Activated CD4-positive, CD25-positive, alpha-beta regulatory T cell treated with anti-CD3 and anti-CD28 coated beads, Interleukin-2, amount 50 U/mL, for 24 hours (primary cell): ENCODE results near the gene OSBPL8.

Experiments
- ATAC-seq, 2 donors: fragments of 150-1000 bp; cut with Tn5 transposase; one replicate each; pipeline ENCODE4 v1.10.0; 2021; ENCODE audit warnings: mild to moderate bottlenecking in 1 of 2, moderate library complexity in 1 of 2

OSBPL8 gene

DNA sequence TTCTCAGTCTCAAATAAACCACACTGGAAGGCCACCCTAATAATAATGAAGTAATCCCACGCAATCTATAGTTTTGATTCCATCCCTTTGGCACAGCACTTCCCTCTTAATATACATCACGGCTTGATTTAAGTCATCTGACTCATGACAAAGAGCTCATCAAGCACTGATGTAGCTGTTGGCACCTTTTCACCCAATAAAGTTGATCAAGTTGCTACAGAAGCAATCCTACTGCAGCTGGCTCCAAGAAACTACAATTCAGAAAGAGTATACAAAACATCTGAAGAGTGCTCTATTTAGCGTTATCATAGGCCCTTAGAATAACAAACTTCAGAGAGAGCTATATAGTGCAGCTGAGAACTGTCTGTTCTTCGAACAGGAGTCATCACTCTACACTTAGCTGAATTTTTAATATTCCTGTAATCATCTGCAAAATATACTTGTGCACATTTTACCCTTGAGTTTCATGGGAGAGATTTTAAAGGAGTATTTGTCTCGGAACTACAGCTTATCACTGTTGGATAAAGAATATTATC lies 94.9 kb downstream of the OSBPL8 start:
- no peak for ATAC-seq

DNA sequence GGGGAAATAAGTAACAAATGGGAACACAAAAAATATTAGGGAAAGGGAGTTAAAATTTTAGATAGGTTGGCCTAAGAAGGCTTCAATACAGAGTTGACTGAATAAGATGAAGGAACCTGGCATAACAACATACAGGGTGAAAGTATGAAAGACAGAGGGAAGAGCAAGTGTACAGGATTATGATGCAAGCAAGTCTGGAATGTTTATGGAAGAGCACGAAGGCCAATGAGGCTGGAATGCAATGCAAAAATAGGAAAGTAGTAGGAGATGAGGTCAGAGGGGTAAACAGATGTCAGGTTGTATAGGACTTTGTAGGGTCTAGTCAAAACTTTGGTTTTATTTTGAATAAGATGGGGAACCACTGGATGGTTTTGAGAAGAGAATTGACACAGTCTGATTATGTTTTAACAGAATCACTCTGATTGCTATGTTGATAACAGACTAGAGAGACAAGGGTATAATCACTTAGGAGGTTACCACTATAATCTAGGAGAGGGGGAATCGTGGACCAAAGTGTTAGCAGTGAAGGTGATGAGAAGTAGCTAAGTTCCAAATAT lies 96.8 kb downstream of the OSBPL8 start:
- ATAC-seq, result peak in 1 of 2 donors; percentile 51

DNA sequence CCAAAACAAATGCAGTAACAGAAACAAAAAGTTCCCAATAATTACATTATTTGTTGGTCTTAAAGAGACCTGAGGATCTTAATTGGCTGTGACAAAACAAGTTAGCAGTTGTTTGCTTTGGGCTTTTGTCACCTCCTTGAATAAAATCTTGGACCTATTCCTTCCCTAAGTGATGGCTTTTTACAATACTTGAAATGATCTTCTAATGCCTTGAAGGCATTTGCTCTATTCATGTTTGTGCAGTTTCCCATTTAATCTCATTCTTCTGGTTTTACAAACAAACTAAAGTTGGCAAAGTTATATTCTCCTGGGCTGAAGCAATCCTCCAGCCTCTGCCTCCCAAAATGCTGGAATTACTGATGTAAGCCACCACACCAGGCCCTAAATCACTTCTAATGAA lies 98.8 kb downstream of the OSBPL8 start:
- no peak for ATAC-seq

- no peak for ATAC-seq
Observed at GRCh38 chr12:76457818-76458217, 101.8 kb downstream of the OSBPL8 start.

DNA sequence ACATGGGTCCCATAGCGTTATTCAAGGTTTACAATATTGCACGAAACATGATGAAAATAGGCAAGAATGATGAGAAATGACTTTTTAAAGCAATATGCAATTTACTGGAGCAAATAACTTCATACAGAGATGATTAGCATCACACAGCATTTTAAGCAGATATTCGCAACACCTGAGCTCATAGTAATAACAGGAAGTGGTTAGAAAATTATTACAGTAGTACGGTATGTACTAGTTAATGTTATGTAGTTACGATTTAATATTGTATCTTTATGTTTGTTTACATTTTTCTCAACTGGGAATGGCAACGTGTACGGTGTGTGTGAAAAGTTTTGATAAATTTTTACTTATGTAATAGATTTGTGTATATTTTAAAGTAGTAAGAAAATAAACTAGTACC lies 102.6 kb downstream of the OSBPL8 start:
- no peak for ATAC-seq

- ATAC-seq, result peak; percentile 96 to 97
Observed at GRCh38 chr12:76455582-76456345, 103.8 kb downstream of the OSBPL8 start.

- no peak for ATAC-seq
Observed at GRCh38 chr12:76451528-76451927, 108.0 kb downstream of the OSBPL8 start.

DNA sequence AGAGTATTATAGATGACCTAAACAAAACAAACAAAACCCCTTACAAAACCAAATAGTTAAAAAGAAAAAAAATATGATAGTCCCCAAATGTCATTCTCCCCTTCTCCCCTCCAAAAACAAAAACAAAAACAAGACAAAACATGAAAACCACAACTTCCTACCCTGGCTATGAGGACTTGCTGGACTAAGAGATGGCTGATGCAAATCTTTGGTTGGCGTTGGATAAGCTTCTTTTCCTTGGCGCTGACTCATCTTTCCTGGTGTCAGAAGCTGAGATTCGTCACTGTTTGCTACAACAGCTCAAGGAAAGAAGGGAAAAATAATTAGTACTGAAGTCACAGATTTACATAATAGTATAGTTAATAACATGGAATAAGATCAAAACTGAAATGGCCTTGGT lies 108.9 kb downstream of the OSBPL8 start:
- no peak for ATAC-seq

DNA sequence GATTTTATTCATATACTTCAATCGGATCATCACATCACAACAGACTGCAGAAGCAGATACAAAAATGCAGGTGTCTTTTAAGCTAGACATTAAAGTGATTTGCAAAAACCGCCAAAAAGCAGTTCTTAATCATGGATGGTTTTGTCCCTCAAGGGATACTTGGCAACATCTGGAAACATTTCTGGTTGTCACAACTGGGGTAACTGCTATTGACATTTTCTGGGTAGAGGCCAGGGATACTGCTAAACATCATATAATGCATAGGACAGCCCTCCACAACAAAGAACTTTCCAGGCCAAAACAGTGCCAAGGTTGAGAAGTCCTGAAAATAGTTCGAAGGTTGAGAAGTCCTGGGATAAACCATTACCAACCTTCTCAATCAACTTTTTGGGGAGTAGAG lies 109.6 kb downstream of the OSBPL8 start:
- no peak for ATAC-seq

GRCh38 chr12:76449583-76449982 lies 110.0 kb downstream of the OSBPL8 start:
- peak; percentile 68 to 72 for ATAC-seq

- no peak for ATAC-seq
Observed at GRCh38 chr12:76449016-76449415, 110.6 kb downstream of the OSBPL8 start.

- no peak for ATAC-seq
Observed at GRCh38 chr12:76446090-76446489, 113.5 kb downstream of the OSBPL8 start.

DNA sequence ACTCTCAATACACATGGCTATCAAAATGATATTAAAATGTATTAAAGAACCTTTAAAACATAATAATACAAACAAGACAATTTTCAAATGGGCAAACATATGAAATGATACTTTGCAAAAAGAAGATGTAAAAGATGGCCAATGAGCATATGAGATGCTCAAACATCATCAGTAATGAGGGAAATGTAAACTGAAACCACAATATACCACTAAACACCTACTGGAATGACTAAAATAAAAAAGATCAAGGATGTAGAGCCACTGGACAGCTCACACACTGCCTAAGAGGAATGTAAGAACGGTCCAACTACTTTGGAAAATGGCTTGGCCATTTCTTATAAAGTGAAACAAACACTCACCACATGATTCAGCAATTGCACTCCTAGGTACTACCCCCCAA lies 114.1 kb downstream of the OSBPL8 start:
- peak in 1 of 2 donors; percentile 40 for ATAC-seq

DNA sequence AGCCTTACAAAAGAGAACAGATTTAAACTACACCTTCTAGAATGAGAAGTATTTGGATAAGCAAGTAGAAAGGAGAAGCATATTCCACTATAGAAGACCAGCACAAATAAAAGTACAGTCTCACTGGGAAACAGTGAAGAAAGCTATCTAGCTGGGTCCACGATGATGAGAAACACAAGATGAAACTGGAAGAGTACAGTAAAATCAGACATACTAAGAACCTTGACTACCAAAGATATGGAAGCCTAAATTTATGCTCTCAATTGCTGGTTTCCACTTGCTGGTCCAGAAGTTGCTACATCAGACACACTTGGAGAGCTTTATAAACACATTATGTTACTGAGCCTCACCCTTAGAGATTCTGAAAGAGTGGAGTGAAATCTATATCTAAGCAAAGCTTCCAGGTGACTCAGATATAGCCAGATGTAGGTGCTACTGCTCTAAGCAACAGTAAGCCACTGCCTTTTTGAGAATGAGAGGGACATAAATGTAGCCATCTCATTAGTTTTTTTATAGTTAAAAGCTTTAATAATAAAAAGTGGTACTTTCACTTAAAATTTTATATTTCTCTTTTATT lies 115.1 kb downstream of the OSBPL8 start:
- ATAC-seq, result peak; percentile 63 to 66

DNA sequence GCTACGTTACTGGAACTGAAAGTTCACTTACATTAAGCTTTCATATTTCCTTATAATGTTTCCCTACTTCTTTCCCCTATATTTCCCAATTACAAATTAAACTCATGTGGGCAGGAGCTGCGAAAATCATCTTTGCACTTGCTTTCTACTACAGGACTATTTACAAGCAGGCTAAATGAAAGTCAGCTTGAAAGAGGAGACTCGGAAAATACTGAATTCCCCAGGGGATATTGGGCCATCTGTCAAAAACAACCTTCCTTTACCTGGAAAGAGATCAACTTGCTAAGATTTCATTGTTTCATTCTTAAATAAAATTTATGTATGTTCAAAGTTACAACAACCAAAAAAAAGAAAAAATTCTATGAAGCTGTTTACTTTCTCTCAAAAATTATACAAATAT lies 118.6 kb downstream of the OSBPL8 start:
- ATAC-seq, result no peak

- ATAC-seq, result no peak
Observed at GRCh38 chr12:76432733-76433132, 126.8 kb downstream of the OSBPL8 start.

- no peak for ATAC-seq
Observed at GRCh38 chr12:76428117-76428516, 131.5 kb downstream of the OSBPL8 start.

DNA sequence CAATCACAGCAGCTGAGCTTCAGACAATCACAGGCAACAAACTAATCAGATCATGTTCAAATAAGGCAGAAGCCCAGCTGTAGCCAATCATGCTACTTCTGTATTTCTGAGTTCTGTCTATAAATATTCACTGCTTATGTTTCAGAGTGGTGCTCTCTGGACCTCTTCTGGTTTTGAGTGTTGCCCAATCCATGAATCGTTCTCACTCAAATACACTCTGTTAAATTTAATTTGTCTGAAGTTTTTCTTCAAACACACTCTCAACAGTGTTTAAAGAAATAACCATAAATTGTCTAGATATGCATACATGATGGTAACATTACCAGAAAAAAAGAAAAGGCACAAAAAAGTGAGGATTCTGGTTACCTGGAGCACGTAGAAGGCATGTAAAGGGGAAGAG lies 133.4 kb downstream of the OSBPL8 start:
- ATAC-seq, result no peak

- ATAC-seq, result no peak
Observed at GRCh38 chr12:76424941-76425340, 134.6 kb downstream of the OSBPL8 start.

GRCh38 chr12:76422543-76423438 lies 136.8 kb downstream of the OSBPL8 start:
- no peak for ATAC-seq

DNA sequence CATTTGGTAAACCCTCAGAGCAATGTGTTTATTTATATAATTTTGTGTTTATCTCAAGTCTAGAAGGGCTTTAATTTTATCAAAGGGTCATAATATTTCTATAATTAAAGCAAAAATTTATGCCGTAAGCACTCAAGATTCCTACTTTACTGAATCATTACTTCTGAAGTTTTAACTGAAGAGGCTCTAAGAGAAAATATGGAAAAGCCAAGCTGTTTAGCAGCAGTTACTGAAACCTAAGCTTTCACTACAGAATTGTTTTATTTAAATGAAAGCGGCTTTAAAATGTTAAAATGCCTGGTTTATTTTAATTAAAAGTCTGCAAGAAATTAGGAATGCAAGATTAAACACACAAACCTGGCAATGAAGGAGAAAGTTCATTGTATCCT lies 137.4 kb downstream of the OSBPL8 start:
- no peak for ATAC-seq

- ATAC-seq, result no peak
Observed at GRCh38 chr12:76421046-76421445, 138.5 kb downstream of the OSBPL8 start.

DNA sequence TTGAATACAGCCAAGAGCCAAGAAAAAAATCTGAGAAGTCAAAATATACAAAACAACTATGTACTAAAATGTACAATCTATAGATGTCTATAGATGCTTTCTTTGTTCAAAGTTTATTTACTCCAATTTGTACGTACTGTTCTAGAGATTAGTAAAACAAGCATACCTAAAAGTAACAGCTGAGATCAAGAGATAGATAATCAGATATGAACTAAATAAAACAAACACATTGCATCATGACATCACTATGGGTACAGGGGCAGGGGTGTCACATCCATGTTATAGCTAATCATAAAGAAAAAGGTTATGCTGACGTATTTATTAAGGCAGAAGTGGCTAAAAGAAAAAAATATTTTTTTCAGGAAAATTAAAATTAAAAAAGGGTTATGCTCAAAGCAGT lies 139.3 kb downstream of the OSBPL8 start:
- no peak for ATAC-seq
